ENCODE data around the gene ZBTB21.

GRCh38 chr21:41983229-41983628 is 26.9 kb downstream of the ZBTB21 start:
- TF ChIP-seq TBP (optimal IDR thresholded peaks at IDR 0.05; ENCODE audit: low read depth, low read length): no peak
- no peak for TF ChIP-seq ZNF76 (CRISPR knock-in tag; IDR thresholded peaks at IDR 0.05; ENCODE audit: borderline replicate concordance)
- TF ChIP-seq REST (IDR thresholded peaks at IDR 0.05; ENCODE audit: borderline replicate concordance): no peak
- TF ChIP-seq REST (CRISPR knock-in tag; IDR thresholded peaks at IDR 0.05; ENCODE audit: low read depth): no peak
- TF ChIP-seq HNRNPLL (IDR thresholded peaks at IDR 0.05; ENCODE audit: low read depth, low read length, poor library complexity, severe bottlenecking): no peak
- TF ChIP-seq SIN3A (IDR thresholded peaks at IDR 0.05; ENCODE audit: borderline replicate concordance in 2 of 2, control insufficient read depth in 1 of 2, low read depth in 2 of 2, low read length in 2 of 2): no peak
- TF ChIP-seq POLR2A (conservative IDR thresholded peaks at IDR 0.05): no peak
- no peak for TF ChIP-seq EGR1 (conservative IDR thresholded peaks at IDR 0.05)

All from K562 (cell line).